Measurements from ENCODE around the gene RAB40B. TPM values are rescaled to one million over a fixed set of nuclear protein-coding genes. Genes with fewer than 3 reads are reported as not detected.

The RAB40B gene
- total RNA-seq, 1 experiment from 2014 or later = 22.1 TPM

GRCh38 chr17:82687871-82688270 lies 10.6 kb downstream of the RAB40B start:
- no peak overlapping the region for H3K9ac ChIP-seq (ENCODE audit: low read length)
- ATAC-seq (no peak), DNase-seq (ENCODE audit: low read depth, low spot score) (no peak)
- ChIA-PET POLR2A (no interaction called here), CTCF (no interaction called here), RAD21 (ENCODE audit: low non-redundant PET in 1 of 2, low total read pairs in 2 of 2, uncharacterized antibody in 2 of 2, unreplicated experiment in 2 of 2) (interaction anchor here in 1 of 2 experiments (0.6 kb wide), 1 partner anchor 29 kb away, joined by 3 read pairs; the partner anchor contains the start of gene FN3KRP)
- H4K20me1 ChIP-seq (ENCODE audit: insufficient read depth) = no peaks in the 10 kb centered on the region
- H3K27ac ChIP-seq (ENCODE audit: low read depth, low read length) = no peak overlapping the region
- H2AFZ ChIP-seq (ENCODE audit: low read depth, low read length, poor library complexity, severe bottlenecking) = no peak overlapping the region
- TF ChIP-seq ZNF274 (IDR thresholded peaks at IDR 0.05; ENCODE audit: low read depth, low read length) = no peak
- no peak for TF ChIP-seq EGR1 (IDR thresholded peaks at IDR 0.05; ENCODE audit: low read depth)
- TF ChIP-seq CEBPB (IDR thresholded peaks at IDR 0.05; ENCODE audit: low read depth) = no peak
- H3K27me3 ChIP-seq (ENCODE audit: insufficient read depth, low read length) = no peaks in the 10 kb centered on the region
- no TSS peak for BruUV-seq (replicated peaks)
- H3K9me2 ChIP-seq (ENCODE audit: insufficient read depth) = no peaks in the 10 kb centered on the region
- no peaks in the 10 kb centered on the region for H3K36me3 ChIP-seq (ENCODE audit: control insufficient read depth in 1 of 2, insufficient read depth in 2 of 2, low read length in 2 of 2)
- H3K4me1 ChIP-seq (ENCODE audit: control insufficient read depth in 1 of 2, insufficient read depth in 2 of 2, low read length in 2 of 2) = peaks cover 0 to 5% of the 10 kb centered on the region in 2 experiments; a peak in 1 of 4 replicates
- no peak overlapping the region for H3K4me2 ChIP-seq (ENCODE audit: low read length)
- no peaks in the 10 kb centered on the region for H3K79me2 ChIP-seq (ENCODE audit: insufficient read depth, low read length)
- intact Hi-C loops (cut with micrococcal nuclease) = no loop called here
- no peak overlapping the region for H3K4me3 ChIP-seq (replicated peaks in 1 of 2; ENCODE audit: low read depth in 1 of 2, low read length in 2 of 2)
- H3K9me3 ChIP-seq (ENCODE audit: control insufficient read depth in 1 of 2, insufficient read depth in 1 of 2, low read depth in 1 of 2, low read length in 2 of 2) = no peaks in the 10 kb centered on the region

GRCh38 chr17:82687375-82687861 lies 11.1 kb downstream of the RAB40B start:
- no peak overlapping the region for H3K4me2 ChIP-seq (ENCODE audit: low read length)
- H3K27me3 ChIP-seq (ENCODE audit: insufficient read depth, low read length) = no peaks in the 10 kb centered on the region
- ATAC-seq (no peak), DNase-seq (ENCODE audit: low read depth, low spot score) (no peak)
- H3K9me3 ChIP-seq (ENCODE audit: control insufficient read depth in 1 of 2, insufficient read depth in 1 of 2, low read depth in 1 of 2, low read length in 2 of 2) = peaks cover 2% of the 10 kb centered on the region in 2 experiments; a peak in 1 of 4 replicates
- intact Hi-C loops (cut with micrococcal nuclease) = no loop called here
- peaks cover 0 to 5% of the 10 kb centered on the region in 2 experiments; a peak in 1 of 4 replicates for H3K4me1 ChIP-seq (ENCODE audit: control insufficient read depth in 1 of 2, insufficient read depth in 2 of 2, low read length in 2 of 2)
- ChIA-PET POLR2A (no interaction called here), RAD21 (ENCODE audit: low non-redundant PET in 1 of 2, low total read pairs in 2 of 2, uncharacterized antibody in 2 of 2, unreplicated experiment in 2 of 2) (interaction anchor here in 1 of 2 experiments (0.6 kb wide), 1 partner anchor 29 kb away, joined by 3 read pairs; the partner anchor contains the start of gene FN3KRP), CTCF (no interaction called here)
- H3K36me3 ChIP-seq (ENCODE audit: control insufficient read depth in 1 of 2, insufficient read depth in 2 of 2, low read length in 2 of 2) = no peaks in the 10 kb centered on the region
- no peak overlapping the region for H3K9ac ChIP-seq (ENCODE audit: low read length)
- no peaks in the 10 kb centered on the region for H4K20me1 ChIP-seq (ENCODE audit: insufficient read depth)
- H3K4me3 ChIP-seq (replicated peaks in 1 of 2; ENCODE audit: low read depth in 1 of 2, low read length in 2 of 2) = no peak overlapping the region
- no peak overlapping the region for H3K27ac ChIP-seq (ENCODE audit: low read depth, low read length)
- no peak overlapping the region for H2AFZ ChIP-seq (ENCODE audit: low read depth, low read length, poor library complexity, severe bottlenecking)
- no peaks in the 10 kb centered on the region for H3K9me2 ChIP-seq (ENCODE audit: insufficient read depth)
- BruUV-seq (replicated peaks) = no TSS peak
- H3K79me2 ChIP-seq (ENCODE audit: insufficient read depth, low read length) = no peaks in the 10 kb centered on the region
- TF ChIP-seq JUND (IDR thresholded peaks at IDR 0.05) (no peak), YY1 (IDR thresholded peaks at IDR 0.05; ENCODE audit: extremely low read depth, insufficient replicate concordance, low read depth, low read length) (no peak), EZH2phosphoT487 (IDR thresholded peaks at IDR 0.05; ENCODE audit: borderline replicate concordance) (no peak), POLR2AphosphoS5 (IDR thresholded peaks at IDR 0.05; ENCODE audit: low read depth, low read length) (no peak), ZNF274 (IDR thresholded peaks at IDR 0.05; ENCODE audit: low read depth, low read length) (no peak), SRF (IDR thresholded peaks at IDR 0.05; ENCODE audit: low read depth) (no peak), TCF7L2 (IDR thresholded peaks at IDR 0.05; ENCODE audit: borderline replicate concordance, extremely low read depth, insufficient read depth, insufficient read length) (no peak), ZBTB33 (IDR thresholded peaks at IDR 0.05; ENCODE audit: extremely low read depth, insufficient replicate concordance, low read length) (no peak), CBX3 (IDR thresholded peaks at IDR 0.05; ENCODE audit: low read depth) (no peak), CEBPB (IDR thresholded peaks at IDR 0.05; ENCODE audit: low read depth) (no peak), CTCF (IDR thresholded peaks at IDR 0.05 in 2 of 3, conservative IDR thresholded peaks at IDR 0.05 in 1 of 3; ENCODE audit: borderline replicate concordance in 1 of 3, insufficient read depth in 1 of 3, low read depth in 2 of 3, low read length in 2 of 3) (no peak), EGR1 (IDR thresholded peaks at IDR 0.05; ENCODE audit: low read depth) (no peak), ATF3 (IDR thresholded peaks at IDR 0.05) (no peak), EZH2 (IDR thresholded peaks at IDR 0.05) (no peak), SIN3A (IDR thresholded peaks at IDR 0.05; ENCODE audit: low read depth) (no peak), ELF1 (IDR thresholded peaks at IDR 0.05; ENCODE audit: borderline replicate concordance, low read depth) (no peak)
